Measurements from ENCODE around the gene DNAH2.

DNA sequence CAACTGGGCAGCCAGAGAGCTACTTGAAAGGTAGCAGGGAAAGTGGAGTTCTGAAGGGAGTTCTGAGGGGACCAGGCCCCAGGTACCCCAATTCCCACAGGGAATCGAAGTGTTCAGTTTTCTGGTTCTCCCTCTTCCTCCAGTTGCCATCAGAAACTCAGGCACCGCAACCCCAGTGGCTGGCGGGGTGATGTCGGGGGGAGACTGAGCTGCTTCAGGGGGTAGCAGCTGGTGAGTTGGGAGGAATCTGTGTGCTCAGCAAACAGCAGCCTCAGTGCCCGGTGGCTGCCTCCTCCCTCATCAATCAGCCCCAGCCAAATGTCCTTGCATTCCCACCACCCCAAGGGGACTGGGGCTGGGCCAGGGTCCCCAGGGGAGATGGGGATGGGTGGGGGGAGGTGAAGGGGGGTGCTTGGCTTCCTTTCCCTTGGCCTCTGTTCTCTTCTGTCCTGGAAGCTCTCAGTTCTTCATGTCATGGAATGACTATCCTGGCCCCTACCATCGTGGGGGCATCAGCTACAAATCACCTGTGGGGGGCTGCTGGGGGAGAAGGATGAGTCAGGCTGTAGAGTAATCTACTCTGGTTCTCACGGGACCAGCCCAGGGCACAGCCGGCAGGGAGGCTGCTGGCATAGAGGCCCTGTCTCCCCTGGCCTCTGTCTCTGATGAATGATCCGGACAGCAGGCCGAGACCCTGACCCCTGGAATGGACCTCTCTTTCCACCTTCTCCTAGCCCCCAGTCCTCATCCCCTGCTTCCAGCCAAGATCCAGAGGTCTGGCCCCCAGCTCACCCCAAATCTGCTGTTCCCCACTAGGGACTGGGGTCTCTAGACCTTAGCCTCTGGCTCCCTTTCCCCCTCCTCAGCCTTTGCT, 2.6 kb upstream of the DNAH2 start:
- TF ChIP-seq, protein P1, sequence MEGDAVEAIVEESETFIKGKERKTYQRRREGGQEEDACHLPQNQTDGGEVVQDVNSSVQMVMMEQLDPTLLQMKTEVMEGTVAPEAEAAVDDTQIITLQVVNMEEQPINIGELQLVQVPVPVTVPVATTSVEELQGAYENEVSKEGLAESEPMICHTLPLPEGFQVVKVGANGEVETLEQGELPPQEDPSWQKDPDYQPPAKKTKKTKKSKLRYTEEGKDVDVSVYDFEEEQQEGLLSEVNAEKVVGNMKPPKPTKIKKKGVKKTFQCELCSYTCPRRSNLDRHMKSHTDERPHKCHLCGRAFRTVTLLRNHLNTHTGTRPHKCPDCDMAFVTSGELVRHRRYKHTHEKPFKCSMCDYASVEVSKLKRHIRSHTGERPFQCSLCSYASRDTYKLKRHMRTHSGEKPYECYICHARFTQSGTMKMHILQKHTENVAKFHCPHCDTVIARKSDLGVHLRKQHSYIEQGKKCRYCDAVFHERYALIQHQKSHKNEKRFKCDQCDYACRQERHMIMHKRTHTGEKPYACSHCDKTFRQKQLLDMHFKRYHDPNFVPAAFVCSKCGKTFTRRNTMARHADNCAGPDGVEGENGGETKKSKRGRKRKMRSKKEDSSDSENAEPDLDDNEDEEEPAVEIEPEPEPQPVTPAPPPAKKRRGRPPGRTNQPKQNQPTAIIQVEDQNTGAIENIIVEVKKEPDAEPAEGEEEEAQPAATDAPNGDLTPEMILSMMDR (IDR thresholded peaks at IDR 0.05), result no peak
- TF ChIP-seq POLR2AphosphoS5 (IDR thresholded peaks at IDR 0.05), result no peak

All from prostate gland (tissue), 2 donors.